ENCODE measurements around the gene HSD3B1. TPM values are rescaled to one million over a fixed set of nuclear protein-coding genes. Genes with fewer than 3 reads are reported as not detected.

HSD3B1 gene
- total RNA-seq: not detected

DNA sequence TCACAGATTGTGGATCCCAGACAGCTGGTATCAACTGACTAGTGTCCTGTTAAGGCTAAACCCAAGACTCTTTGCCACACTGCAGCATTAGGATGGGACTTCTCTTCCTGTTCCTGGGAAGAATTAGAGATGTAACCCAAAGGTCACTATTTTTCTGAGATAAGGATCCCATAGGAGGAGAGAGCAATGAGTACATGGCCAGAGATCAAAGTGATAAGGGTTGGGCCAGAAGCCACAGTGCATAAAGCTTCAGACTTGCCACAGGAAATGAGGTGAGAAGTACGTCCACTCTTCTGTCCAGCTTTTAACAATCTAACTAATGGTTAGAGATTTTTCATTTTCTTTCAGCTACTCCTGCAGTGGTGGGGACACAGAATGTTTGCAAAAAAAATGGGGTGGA lies at the start of gene HSD3B1:
Gene HSD3B1, plus strand, starts transcription at position 270 of the 400 bp plus-strand sequence. CDS start 267 bp downstream, outside the sequence.
- intact Hi-C loops (cut with DNase I; ENCODE audit: low total_unique reads): no loop called here
- Histone ChIP-seq H3K9me3 (no peaks in the 10 kb centered on the region), H3K4me1 (no peaks in the 10 kb centered on the region), H3K27me3 (no peaks in the 10 kb centered on the region), H3K4me3 (no peak within 1 kb of the TSS), H3K36me3 (no peaks in the 10 kb centered on the region), H3K27ac (no peak within 1 kb of the TSS)
- no peak for DNase-seq
- TF ChIP-seq CTCF (IDR thresholded peaks at IDR 0.05): no peak
- TF ChIP-seq POLR2A (IDR thresholded peaks at IDR 0.05): no peak

GRCh38 chr1:119462964-119463363 lies 44.0 kb upstream of the HSD3B1 start:
- H3K27ac ChIP-seq: no peak overlapping the region
- no peak overlapping the region for H3K4me3 ChIP-seq
- TF ChIP-seq POLR2A (IDR thresholded peaks at IDR 0.05) (no peak), CTCF (IDR thresholded peaks at IDR 0.05) (no peak)
- no peaks in the 10 kb centered on the region for H3K9me3 ChIP-seq
- no peak for DNase-seq
- intact Hi-C loops (cut with DNase I; ENCODE audit: low total_unique reads): no loop called here
- H3K27me3 ChIP-seq: no peaks in the 10 kb centered on the region
- H3K4me1 ChIP-seq: no peaks in the 10 kb centered on the region
- H3K36me3 ChIP-seq: no peaks in the 10 kb centered on the region

DNA sequence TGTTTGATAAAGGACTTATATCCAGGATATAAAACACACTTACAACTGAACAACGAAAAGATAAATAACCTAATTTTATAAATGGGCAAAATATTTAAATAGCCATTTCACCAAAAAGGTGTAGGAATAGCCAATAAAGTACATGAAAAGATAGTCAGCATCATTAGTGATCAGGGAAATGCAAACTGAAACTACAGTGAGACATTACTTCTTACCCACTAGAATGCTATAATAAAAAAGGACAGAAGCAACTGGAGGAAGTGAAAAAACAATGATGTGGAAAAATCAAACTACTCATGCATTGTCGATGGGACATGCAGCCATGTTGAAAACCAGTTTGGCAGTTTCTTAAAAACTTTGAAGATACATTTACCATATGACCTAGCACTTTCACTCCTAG lies 43.4 kb upstream of the HSD3B1 start:
- Histone ChIP-seq H3K27ac (no peak overlapping the region), H3K4me1 (no peaks in the 10 kb centered on the region), H3K4me3 (no peak overlapping the region), H3K27me3 (no peaks in the 10 kb centered on the region), H3K36me3 (no peaks in the 10 kb centered on the region), H3K9me3 (no peaks in the 10 kb centered on the region)
- DNase-seq: no peak
- intact Hi-C loops (cut with DNase I; ENCODE audit: low total_unique reads): no loop called here
- TF ChIP-seq POLR2A (IDR thresholded peaks at IDR 0.05) (no peak), CTCF (IDR thresholded peaks at IDR 0.05) (no peak)

DNA sequence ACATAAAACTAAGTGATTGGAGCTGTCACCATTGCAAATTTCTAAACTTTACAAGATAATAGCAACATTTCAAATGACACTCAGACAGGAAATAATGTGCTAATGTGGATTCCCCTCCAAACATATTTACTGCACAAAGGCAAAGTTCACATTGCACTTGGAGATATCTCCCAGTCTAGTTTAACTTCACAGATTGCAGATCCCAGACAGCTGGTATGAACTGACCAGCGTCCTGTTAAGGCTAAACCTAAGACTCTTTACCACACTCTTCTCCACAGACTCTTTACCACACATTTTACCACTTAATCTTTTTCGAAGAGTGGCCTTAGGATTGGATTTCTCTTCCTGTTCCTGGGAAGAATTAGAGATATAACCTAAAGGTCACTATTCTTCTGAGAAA lies 40.6 kb upstream of the HSD3B1 start:
- intact Hi-C loops (cut with DNase I; ENCODE audit: low total_unique reads): no loop called here
- Histone ChIP-seq H3K27me3 (no peaks in the 10 kb centered on the region), H3K4me1 (no peaks in the 10 kb centered on the region), H3K9me3 (no peaks in the 10 kb centered on the region), H3K4me3 (no peak overlapping the region), H3K36me3 (no peaks in the 10 kb centered on the region), H3K27ac (no peak overlapping the region)
- no peak for DNase-seq
- TF ChIP-seq POLR2A (IDR thresholded peaks at IDR 0.05) (no peak), CTCF (IDR thresholded peaks at IDR 0.05) (no peak)

DNA sequence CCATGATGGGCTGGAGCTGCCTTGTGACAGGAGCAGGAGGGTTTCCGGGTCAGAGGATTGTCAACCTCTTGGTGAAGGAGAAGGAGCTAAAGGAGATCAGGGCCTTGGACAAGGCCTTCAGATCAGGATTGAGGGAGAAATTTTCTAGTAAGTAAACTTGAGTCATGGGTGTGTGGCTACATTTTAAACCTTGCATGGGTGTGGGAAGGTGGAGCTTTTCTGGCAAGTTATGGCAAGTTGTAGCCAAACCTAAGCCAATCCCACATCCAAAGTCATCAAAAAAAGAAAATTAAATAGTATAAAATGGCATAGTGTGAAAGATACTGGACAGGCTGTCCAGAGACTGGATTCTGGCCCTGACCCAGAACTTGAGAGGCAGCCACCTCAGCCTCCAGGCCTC lies 39.8 kb upstream of the HSD3B1 start:
- TF ChIP-seq CTCF (IDR thresholded peaks at IDR 0.05): no peak
- no peak for TF ChIP-seq POLR2A (IDR thresholded peaks at IDR 0.05)
- no peaks in the 10 kb centered on the region for H3K4me1 ChIP-seq
- H3K4me3 ChIP-seq: no peak overlapping the region
- no peak for DNase-seq
- H3K27ac ChIP-seq: no peak overlapping the region
- H3K9me3 ChIP-seq: no peaks in the 10 kb centered on the region
- H3K36me3 ChIP-seq: no peaks in the 10 kb centered on the region
- intact Hi-C loops (cut with DNase I; ENCODE audit: low total_unique reads): no loop called here
- no peaks in the 10 kb centered on the region for H3K27me3 ChIP-seq

Measured in uterus (tissue), 4 donors.